HG02623 (cell line): Measurements from ENCODE around the gene DUS2.
"Not testable (repeated sequence)": the region's sequence is repeated elsewhere in the genome, so short reads cannot be mapped to it uniquely, and the experiment has no call there.

Experiments
- ATAC-seq: cut with Tn5 transposase; IDR thresholded peaks from one replicate; pipeline ENCODE4 v1.9.1; 2021; ENCODE audit warnings: moderate library complexity; ENCODE audit not compliant: unreplicated experiment

The DUS2 gene

DNA sequence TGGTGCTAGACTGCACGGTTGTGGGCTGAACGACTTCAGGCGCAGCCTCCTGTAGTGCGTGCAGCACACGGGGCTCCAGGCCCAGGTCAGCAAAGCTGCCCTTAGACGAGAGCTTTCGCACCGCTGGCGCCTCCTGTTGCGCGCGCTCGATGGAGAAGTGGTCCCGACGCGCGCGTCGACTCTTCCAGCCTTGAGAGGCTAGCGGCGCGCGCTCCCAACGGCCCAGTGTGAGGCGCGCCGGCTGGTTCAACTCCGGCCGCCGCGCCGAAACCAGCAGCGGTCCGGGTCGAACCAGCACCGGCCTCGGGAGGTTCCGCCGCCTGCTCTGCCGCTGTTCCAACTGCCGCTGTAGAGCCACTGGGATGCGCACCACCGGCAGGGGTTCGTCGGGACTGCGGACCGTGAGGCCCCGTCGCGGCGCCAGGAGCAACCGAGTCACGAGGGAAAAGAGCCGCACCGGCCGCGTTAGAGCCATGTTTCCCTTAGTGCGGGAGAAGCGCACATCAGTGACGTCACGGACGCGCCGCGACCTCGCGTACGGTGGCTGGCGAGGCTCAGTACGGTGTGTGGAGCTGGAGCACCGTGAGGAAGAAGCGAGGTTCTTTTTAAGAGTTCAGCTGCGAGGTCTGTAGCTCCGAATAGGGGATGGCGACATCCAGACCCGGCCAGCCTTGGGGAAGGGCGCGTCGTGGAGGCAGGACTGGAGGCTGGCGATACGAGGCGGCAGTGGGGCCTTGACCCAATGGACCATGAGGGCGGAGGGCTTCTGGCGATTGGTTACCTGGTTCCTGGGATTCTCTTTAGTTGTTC, at the start of gene DUS2, which contains the start of gene DDX28:
TSS of gene DUS2 (plus strand) at position 557 of the 810 bp plus-strand sequence. CDS start 14,740 bp downstream, outside the sequence.
TSS of gene DDX28 (minus strand) at position 505 of the 810 bp plus-strand sequence. CDS start at position 475, 30 bp downstream.
- peak; percentile 89 for ATAC-seq

DNA sequence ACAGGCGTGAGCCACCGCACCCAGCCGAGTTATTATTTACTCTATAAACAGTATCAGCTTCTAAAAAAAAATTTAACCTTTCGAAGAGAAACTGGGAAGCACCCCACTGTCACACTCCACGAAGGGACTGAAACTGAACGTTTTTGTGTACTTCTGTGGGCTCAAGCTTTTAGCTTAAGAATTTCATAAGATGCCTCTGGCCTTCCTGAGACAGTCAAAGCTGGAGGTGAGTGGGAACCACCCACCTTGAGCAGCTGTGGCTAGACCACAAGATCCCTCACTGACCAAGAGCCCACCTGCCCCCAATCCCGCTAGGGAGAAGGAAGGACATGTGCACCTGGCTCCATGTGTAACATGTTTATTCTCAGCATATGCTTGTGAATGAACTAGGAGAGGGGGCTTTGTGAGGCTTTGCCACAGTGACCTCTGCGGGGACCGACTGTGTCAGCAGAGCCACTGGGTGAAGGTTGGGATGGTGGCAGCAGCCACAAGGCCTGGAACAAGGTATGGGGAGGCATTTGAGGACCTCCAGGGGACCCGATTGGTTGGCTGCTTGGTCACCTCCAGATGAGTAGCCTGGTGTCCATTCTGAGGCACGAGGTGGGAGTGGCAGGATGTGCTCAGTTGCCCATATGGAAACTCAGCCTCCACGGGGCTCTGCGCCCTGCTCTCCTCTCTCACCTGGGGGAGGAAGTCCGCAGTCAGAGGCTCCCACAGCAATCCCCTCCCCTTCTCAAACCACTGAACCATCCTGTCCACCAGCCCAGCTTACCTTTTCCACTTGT, 47.6 kb upstream of the DUS2 start:
- no peak for ATAC-seq

DNA sequence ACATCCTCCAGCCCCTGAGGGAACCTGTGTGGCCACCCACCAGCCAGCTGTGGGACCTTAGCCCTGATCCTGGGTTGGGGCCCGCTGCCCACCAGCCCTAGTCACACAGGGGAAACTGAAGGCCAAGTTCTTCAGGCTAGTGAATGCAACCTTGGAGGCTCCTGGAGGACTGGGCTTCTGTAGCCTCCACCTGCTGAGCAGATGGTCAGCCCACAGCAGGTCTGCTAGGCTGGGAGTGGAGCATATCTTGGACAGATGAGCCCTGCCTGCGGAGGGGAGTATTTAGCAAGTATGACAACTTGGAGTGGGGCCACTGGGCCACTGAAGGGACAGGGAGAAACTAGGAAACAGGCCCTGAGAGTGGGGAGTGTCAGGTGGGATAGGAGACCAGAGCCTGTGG, 46.9 kb upstream of the DUS2 start:
- no peak for ATAC-seq

DNA sequence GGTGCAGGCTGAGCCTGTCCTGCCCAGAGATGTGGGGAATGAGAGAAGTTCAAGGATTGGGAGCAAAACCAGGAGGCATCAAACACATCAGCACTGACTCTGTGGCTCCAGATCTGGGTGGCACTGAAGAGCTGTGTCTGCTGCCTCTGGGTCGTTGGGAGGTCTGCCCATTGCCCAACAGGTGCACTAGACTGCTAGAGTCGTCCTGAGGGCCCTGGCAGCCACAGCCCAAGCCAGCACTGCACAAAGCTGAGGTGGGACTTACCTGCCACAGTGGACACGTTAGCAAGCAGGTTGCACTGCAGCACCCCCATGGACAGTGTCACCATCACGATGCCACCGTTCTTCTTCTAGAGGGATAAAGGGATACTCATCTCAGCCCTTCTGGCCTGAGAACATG, 46.1 kb upstream of the DUS2 start:
- no peak for ATAC-seq

- no peak for ATAC-seq
Observed at GRCh38 chr16:67977469-67978227, 45.4 kb upstream of the DUS2 start.

DNA sequence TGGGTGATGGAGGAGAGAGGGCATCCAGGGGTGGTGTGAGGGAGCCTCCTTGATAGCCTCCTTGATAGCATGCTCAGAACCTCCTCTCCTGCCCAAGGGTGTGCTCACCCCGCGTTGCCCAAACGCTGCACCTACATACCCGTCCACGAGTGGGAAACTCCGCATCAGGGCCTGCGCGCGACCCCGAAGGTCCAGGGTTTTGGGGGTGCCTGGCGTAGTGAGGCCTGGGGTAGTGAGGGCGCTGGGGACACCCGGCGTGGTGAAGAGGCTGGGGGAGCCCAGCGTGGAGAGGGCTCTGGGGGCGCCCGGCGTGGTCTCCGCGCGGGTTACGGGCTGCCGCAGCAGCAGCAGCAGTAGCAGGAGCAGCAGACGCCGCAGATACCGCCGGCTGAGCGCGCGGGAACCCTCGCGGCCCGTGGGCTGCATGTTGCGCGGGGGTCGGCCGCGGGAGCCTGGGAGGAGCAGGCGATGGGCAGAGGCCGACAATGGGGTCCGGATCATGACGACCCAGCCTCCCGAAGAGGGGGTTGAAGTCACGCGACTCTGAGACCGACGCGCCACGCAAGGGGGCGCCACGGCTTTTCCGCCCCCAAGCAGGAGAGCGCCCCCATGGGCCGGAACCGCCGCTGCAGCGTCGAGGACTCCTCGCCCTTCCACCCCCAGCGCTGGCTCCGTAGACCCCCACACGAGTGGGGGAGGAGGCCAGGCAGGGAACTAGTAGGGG, 43.0 kb upstream of the DUS2 start, which contains the start of gene DPEP3:
TSS of gene DPEP3 (minus strand) at position 545 of the 724 bp plus-strand sequence. CDS start at position 426, 119 bp downstream.
- ATAC-seq, result no peak

DNA sequence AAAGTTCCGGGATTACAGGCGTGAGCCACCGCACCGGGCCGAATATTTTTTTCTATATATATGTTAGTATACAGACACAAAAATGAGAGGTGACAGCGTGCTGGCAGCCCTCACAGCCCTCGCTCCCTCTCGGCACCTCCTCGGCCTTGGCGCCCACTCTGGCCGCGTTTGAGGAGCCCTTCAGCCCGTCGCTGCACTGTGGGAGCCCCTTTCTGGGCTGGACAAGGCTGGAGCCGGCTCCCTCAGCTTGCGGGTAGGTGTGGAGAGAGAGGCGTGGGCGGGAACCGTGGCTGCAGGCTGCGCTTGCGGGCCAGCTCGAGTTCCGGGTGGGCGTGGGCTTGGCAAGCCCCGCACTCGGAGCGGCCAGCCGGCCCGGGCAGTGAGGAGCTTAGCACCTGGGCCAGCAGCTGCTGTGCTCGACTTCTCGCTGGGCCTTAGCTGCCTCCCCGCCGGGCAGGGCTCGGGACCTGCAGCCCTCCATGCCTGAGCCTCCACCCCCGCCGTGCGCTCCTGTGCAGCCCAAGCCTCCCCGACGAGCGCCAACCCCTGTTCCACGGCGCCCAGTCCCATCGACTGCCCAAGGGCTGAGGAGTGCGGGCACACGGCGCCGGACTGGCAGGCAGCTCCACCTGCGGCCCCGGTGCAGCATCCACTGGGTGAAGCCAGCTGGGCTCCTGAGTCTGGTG, 40.9 kb upstream of the DUS2 start:
- no peak for ATAC-seq

- ATAC-seq, result no peak
Observed at GRCh38 chr16:67986949-67987348, 36.1 kb upstream of the DUS2 start.

- no peak for ATAC-seq
Observed at GRCh38 chr16:67987460-67988160, 35.5 kb upstream of the DUS2 start.

DNA sequence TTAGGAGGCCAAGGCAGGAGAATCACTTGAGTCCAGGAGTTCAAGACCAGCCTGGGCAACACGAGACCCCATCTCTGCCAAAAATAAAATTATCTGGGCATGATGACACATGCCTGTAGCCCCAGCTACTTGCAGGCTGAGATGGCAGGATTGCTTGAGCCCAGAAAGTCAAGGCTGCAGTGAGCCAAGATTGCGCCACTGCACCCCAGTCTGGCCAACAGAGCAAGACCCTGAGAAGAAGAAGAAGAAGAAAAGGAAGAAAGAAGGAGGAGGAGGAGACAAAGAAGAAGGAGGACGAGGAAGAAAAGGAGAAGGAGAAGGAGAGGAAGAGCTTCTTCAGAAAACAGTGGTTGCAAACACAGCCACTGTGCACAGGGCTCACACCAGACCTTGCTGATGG, 34.4 kb upstream of the DUS2 start:
- ATAC-seq, result no peak

DNA sequence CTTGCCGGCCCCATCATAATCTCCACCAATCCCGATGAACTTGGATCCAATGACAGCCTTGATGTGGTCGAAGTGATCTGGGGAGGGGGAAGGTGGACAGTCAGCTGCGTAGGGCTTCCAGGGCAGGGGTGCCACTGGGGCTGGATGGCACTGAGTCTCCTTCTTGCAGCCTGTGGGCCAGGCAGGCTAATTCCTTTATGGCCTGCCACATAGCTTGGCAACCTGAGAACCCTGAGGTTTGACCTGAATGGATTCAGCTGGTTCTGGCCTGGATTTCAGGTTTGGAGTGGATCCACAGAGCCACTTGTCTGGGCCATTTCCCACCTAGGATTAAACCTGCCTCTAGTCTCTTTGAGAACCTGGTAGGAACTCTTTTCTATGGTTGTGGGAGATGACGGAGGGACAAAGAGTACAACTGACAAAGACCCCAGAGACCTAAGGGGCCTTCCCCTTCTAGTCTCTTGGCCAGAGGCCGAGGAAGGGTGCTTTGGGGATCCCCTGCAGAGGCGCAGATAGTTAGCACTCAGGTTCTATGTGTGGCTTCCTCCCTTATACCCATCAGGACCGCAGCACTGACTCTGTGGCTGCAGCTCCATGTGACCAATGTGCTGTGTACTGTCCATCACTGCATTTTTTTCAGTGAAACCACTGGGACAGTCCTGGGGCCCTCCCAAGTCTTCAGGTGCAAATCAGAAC, 33.6 kb upstream of the DUS2 start:
- no peak for ATAC-seq

- ATAC-seq, result no peak
Observed at GRCh38 chr16:67990018-67990386, 33.1 kb upstream of the DUS2 start.

GRCh38 chr16:67992661-67993206, 30.4 kb upstream of the DUS2 start:
- ATAC-seq, result no peak

DNA sequence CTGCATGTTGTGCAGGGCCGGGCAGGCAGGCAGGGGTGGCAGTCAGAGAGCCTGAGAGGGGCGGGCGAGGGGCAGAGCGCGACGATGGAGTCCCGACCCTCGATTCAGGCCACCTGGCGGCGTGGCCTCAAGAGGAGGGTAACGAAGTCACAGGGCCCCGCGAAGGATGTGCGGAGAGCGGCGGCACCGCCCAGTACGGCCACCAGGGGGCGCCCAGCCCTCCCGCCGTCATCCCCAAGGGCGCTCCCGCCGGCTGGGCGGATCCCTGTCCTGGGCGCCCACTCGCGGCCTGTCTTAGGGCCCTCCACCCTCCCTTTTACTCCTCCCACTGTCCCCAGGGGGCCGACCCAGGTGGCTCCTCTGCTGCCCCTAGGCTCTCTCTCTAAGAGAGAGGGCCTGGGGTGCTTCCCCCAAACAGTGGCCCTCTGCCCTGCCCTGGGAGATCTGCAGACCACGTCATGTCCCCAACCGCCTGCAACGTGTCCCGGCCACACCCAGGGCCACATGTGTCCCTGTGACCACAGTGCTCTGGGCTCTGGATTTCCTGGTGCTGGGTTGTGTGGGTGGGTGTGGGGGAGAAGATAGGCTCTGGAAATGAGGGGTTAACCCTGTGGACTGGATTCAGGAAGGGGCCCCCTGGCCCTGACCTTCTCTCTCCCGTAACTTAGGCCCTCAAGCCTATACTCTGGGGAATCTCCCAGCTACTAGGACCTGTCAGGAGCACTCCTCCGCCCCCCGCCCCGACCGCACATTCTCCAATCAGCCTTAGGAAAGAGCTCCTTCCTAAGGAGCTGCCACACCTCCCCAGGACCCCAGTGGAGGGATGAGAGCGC, 29.7 kb upstream of the DUS2 start:
- peak; percentile 62 for ATAC-seq

- not testable (repeated sequence) for ATAC-seq
Observed at GRCh38 chr16:67994040-67994408, 29.1 kb upstream of the DUS2 start.

DNA sequence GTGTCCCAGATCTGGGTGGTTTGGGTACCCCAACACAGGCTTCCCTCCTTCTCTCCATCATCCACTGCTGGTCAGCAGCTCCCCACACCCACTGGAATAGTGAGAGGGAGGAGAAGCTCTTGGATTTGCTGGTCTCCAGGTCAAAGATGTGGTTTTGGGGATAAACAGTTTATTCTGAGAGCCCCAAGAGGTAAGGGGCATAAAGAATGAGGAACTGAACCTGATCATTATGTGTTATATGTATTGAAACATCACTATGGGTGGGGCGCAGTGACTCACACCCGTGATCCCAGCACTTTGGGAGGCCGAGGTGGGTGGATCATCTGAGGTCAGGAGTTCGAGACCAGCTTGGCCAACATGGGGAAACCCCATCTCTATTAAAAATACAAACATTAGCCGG, 27.7 kb upstream of the DUS2 start:
- ATAC-seq, result no peak

- no peak for ATAC-seq
Observed at GRCh38 chr16:67996666-67997065, 26.4 kb upstream of the DUS2 start.
